Activated CD4-positive, alpha-beta T cell treated with anti-CD3 and anti-CD28 coated beads for 1 hour (primary cell): Measurements from ENCODE around the gene TAS1R2.

ENCODE experiments used
- DNase-seq: peaks from one replicate; pipeline ENCODE4 v3.0.0-alpha.2; 2020

Gene TAS1R2

DNA sequence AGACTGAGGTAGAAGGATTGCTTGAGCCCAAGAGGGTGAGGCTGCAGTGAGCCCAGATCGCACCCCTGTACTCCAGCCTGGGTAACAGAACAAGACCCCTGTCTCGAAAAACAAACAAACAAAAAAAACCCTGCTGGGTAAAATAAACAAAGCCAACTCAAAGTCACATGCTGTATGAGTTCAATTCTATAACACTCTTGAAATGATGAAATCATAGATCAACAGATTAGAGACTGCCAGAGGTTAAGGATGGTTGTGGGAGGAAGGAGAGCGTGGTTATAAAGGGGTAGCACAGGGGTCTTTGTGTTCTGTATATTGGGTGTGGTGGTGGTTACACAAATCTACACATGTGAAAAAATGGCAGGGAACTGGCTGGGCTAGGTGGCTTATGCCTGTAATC, 62.5 kb downstream of the TAS1R2 start:
- DNase-seq = no peak

DNA sequence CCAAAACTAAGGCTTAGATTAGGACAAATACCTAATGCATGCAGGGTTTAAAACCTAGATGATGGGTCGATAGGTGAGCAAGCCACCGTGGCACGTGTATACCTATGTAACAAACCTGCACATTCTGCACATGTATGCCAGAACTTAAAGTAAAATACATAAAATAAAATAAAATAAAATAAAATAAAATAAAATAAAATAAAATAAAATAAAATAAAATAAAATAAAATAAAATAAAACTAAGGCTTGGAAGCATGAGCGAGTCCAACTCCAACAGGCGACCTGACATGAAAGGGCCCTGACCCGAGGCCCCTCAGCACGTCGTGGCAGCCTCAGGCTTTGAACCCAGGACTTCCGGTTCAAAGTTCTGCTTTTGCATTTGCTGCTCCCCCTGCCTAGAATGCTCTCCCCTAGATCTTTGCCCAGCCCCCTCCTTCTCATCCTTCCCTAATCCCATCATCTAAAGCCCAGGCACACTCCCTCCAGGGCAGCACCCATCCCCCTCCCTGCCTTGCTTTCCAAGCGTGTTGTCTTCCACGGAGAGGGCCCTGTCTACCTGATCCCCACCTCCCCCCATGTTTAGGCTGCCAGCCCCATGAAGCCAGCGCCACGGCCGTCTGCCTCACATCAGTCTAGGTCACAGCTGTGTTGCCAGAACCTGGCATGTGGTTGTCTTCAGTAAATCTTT, 64.3 kb downstream of the TAS1R2 start:
- no peak for DNase-seq

DNA sequence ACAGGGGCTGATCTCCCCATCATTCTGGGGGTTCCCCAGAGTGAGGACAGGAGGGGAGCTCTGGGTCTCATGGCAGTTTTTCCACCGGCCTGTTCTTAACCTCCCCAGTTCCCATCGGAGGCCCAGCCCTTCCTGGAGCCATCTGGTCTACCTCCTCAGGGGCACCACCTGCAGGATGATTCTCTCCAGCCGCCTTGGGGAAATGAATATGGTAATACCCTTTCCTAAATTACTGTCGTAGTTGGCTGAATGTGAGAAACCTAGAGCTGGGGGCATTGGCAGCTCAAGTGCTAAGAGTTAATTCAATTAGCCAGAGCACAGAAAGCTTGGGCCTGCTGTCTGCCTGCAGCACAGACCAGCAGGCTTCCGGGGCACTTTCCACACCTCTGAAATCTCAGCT, 64.9 kb downstream of the TAS1R2 start:
- DNase-seq = no peak

DNA sequence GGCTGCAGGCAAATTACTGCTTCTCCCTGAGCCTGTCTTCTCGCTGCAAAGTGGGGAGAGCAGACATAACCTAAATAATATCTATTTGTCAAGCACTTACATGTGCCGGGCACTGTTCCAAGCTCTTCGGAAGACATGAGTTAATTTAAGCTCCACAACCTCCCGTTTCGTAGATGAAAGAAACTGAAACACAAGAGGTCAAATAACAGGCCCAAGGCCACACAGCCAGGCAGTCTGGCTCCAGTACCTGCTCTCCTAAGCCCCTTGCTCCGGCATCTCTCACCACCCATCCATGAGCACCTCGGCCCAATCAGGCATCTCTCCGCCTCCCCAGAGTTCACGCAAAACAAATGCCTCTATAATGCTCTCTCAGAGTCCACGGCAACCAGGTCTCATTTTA, 65.4 kb downstream of the TAS1R2 start:
- no peak for DNase-seq

DNA sequence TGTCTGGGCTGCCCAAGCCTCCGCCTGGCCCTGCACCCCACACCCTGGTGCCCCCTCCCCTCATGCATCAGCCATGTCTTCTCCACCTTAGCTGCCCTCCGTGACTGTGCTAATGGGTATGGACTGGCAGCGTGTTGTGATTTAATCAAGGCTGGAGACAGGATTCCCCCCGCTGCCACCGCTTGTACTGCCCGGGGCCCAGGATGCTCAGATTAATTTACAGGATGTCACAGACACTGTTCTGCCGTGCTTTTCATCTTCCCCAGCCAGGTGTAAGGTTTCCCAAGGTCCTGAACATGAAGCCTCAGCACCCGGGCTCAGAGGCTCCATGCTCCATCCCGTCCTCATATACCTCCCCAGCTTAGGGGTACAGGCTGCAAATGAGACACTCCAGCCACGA, 66.3 kb downstream of the TAS1R2 start:
- DNase-seq = no peak

DNA sequence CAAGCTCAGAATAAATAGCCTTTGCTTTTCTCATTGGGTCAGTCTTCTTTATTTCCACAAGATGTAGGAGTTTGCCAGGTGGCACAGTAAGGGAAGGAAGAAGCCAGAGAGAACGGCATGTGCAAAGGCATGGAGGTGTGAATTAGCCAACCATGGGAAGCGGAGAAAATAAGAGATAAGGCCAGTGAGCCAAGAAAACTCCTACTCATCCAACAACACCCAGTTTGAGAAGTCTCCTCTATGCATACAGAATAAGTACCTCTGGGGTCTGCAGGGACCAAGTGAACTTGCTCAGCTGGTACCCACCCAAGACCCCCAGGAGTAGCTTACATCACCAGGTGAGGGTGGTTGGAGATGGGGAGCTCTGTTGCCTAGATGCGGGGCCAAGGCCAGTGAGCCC, 66.7 kb downstream of the TAS1R2 start:
- DNase-seq = no peak
